Measurements from ENCODE around the gene NPAS3.

The NPAS3 gene

GRCh38 chr14:32938719-32939253 lies at the start of gene NPAS3:
Gene NPAS3 (plus strand): TSS chr14:32938879.
- DNase-seq (ENCODE audit: low read depth) = no peak

- DNase-seq (ENCODE audit: low read depth) = no peak
Measured at GRCh38 chr14:32896979-32897697, 41.5 kb upstream of the NPAS3 start.

GRCh38 chr14:32897698-32898064 lies 41.0 kb upstream of the NPAS3 start:
- DNase-seq (ENCODE audit: low read depth) = no peak

- no peak for DNase-seq (ENCODE audit: low read depth)
Measured at GRCh38 chr14:32898876-32899275, 39.8 kb upstream of the NPAS3 start.

GRCh38 chr14:32900547-32900946 lies 38.1 kb upstream of the NPAS3 start:
- no peak for DNase-seq (ENCODE audit: low read depth)

- no peak for DNase-seq (ENCODE audit: low read depth)
Measured at GRCh38 chr14:32905013-32905412, 33.7 kb upstream of the NPAS3 start.

- DNase-seq (ENCODE audit: low read depth) = no peak
Measured at GRCh38 chr14:32906672-32907071, 32.0 kb upstream of the NPAS3 start.

GRCh38 chr14:32908196-32909084 lies 30.2 kb upstream of the NPAS3 start:
- no peak for DNase-seq (ENCODE audit: low read depth)

GRCh38 chr14:32913725-32914124 lies 25.0 kb upstream of the NPAS3 start:
- no peak for DNase-seq (ENCODE audit: low read depth)

GRCh38 chr14:32914391-32914790 lies 24.3 kb upstream of the NPAS3 start:
- no peak for DNase-seq (ENCODE audit: low read depth)

- DNase-seq (ENCODE audit: low read depth) = no peak
Measured at GRCh38 chr14:32920696-32921276, 17.9 kb upstream of the NPAS3 start.

GRCh38 chr14:32925439-32925838 lies 13.2 kb upstream of the NPAS3 start:
- DNase-seq (ENCODE audit: low read depth) = no peak

- no peak for DNase-seq (ENCODE audit: low read depth)
Measured at GRCh38 chr14:32932302-32932913, 6.3 kb upstream of the NPAS3 start.

- DNase-seq (ENCODE audit: low read depth) = no peak
Measured at GRCh38 chr14:32932914-32933628, 5.6 kb upstream of the NPAS3 start.

- no peak for DNase-seq (ENCODE audit: low read depth)
Measured at GRCh38 chr14:32933629-32934072, 5.0 kb upstream of the NPAS3 start.

GRCh38 chr14:32934073-32934880 lies 4.4 kb upstream of the NPAS3 start:
- no peak for DNase-seq (ENCODE audit: low read depth)

GRCh38 chr14:32934881-32935633 lies 3.6 kb upstream of the NPAS3 start:
- DNase-seq (ENCODE audit: low read depth) = no peak

- no peak for DNase-seq (ENCODE audit: low read depth)
Measured at GRCh38 chr14:32939254-32940065, 781 bp downstream of the NPAS3 start.

- no peak for DNase-seq (ENCODE audit: low read depth)
Measured at GRCh38 chr14:32940066-32940651, 1.5 kb downstream of the NPAS3 start.
